A549 (cell line): ENCODE data around the gene ZWILCH.

ENCODE experiments used
- BHLHE40 ChIP-seq: IDR thresholded peaks from 2 replicates; pipeline ENCODE4 v1.6.1; 2012; ENCODE audit warnings: low read depth, low read length, inconsistent platforms
- CHD4 ChIP-seq: fragments of 200-600 bp; sonication (generic); IDR thresholded peaks from 2 replicates; pipeline ENCODE4 v1.6.1; 2016; ENCODE audit warnings: antibody characterized with exemption, mild to moderate bottlenecking, borderline replicate concordance
- CTCF ChIP-seq: fragments of >200 bp; sonication (Bioruptor Twin); formaldehyde crosslinking; IDR thresholded peaks from 3 replicates; pipeline ENCODE4 v1.5.1; 2016
- KDM5A ChIP-seq: fragments of 200-600 bp; sonication (generic); IDR thresholded peaks from 2 replicates; pipeline ENCODE4 v1.6.1; 2016; ENCODE audit warnings: antibody characterized with exemption, mild to moderate bottlenecking
- NR3C1 ChIP-seq: fragments of >200 bp; sonication (Bioruptor Twin); formaldehyde crosslinking; IDR thresholded peaks from 3 replicates; pipeline ENCODE4 v1.6.1; 2017
- PBX3 ChIP-seq: IDR thresholded peaks from 2 replicates; pipeline ENCODE4 v1.6.1; 2012
- POLR2A ChIP-seq: IDR thresholded peaks from 2 replicates; pipeline ENCODE4 v1.6.1; 2012; ENCODE audit warnings: mild to moderate bottlenecking, low read length
- ZFP36 ChIP-seq: fragments of 450-650 bp; IDR thresholded peaks from 2 replicates; pipeline ENCODE4 v1.6.1; 2014; ENCODE audit warnings: borderline replicate concordance; ENCODE audit not compliant: partially characterized antibody

GRCh38 chr15:66535056-66535455 is 29.9 kb downstream of the ZWILCH start:
- TF ChIP-seq CTCF, result no peak
- no peak for TF ChIP-seq PBX3
- no peak for TF ChIP-seq POLR2A
- no peak for TF ChIP-seq CHD4
- TF ChIP-seq BHLHE40, result no peak
- no peak for TF ChIP-seq NR3C1
- no peak for TF ChIP-seq ZFP36
- no peak for TF ChIP-seq KDM5A
